Stimulated activated naive B cell treated with anti-CD40 and anti-IgM and Interleukin-4, amounts not matched to agents 10 μg/mL and 1 μg/mL and 100 μg/mL, for 72 hours (primary cell): Measurements from ENCODE around the gene HDHD3.

ENCODE experiments used
- ATAC-seq, 2 donors: fragments of 150-1000 bp; cut with Tn5 transposase; replicated peaks; 2 replicates each; pipeline ENCODE4 v1.10.0; 2021; ENCODE audit warnings: moderate library complexity in 1 of 2
- DNase-seq: peaks from one replicate; pipeline ENCODE4 v3.0.0; 2021
- H3K27ac Mint-ChIP-seq: one replicate; pipeline ENCODE4 v1.8.0; 2022; ENCODE audit warnings: mild to moderate bottlenecking, mixed read lengths
- H3K27me3 Mint-ChIP-seq, 2 donors: one replicate each; pipeline ENCODE4 v1.8.0; 2022; ENCODE audit warnings: mixed read lengths in 2 of 2
- H3K36me3 Mint-ChIP-seq, 2 donors: one replicate each; pipeline ENCODE4 v1.8.0; 2022; ENCODE audit warnings: mixed read lengths in 2 of 2, mild to moderate bottlenecking in 1 of 2
- H3K4me1 Mint-ChIP-seq, 2 donors: one replicate each; pipeline ENCODE4 v1.8.0; 2022; ENCODE audit warnings: mixed read lengths in 2 of 2, mild to moderate bottlenecking in 1 of 2
- H3K4me3 Mint-ChIP-seq, 2 donors: one replicate each; pipeline ENCODE4 v1.8.0; 2022; ENCODE audit warnings: mild to moderate bottlenecking in 2 of 2, mixed read lengths in 2 of 2, moderate library complexity in 1 of 2
- H3K9me3 Mint-ChIP-seq, 2 donors: one replicate each; pipeline ENCODE4 v1.8.0; 2022; ENCODE audit warnings: mixed read lengths in 2 of 2, mild to moderate bottlenecking in 1 of 2

The HDHD3 gene

DNA sequence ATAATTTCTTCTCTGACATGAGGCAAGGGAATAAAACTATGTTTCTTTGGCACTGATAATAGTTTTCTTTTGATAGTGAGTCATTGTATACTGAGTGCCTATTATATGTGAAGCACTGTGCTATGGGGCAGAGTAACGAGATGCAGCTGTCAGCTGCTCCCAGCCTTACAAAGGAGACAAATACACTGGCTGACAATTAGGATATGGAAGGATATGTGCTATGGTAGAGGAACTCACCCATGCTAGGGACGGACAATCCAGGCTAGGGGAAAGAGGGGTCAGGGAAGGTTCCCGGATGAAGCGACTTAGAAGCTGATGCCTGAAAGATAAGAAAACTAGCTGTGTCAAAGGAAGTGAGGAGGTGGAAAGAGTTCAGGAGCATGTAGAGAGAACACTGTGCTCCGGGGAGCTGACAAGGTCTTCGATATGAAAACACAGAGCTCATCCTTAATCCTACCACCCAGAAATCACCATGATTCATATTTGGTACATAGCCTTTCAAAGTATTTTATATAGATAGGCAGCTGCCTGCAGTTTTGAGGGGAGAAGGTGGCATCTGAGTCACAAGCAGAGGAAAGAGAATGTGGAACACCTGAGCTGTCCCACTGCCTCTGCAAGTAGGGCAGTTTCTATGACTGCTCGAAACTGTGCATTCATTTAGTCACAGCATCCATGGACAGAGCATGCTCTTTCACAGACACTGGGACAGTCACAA lies 15.3 kb downstream of the HDHD3 start:
- H3K27me3 Mint-ChIP-seq: no peaks in the 10 kb centered on the region
- DNase-seq (no peak), ATAC-seq (no peak)
- peaks cover 0 to under 1% of the 10 kb centered on the region in 2 donors for H3K36me3 Mint-ChIP-seq
- H3K27ac Mint-ChIP-seq: no peak overlapping the region
- H3K4me1 Mint-ChIP-seq: no peaks in the 10 kb centered on the region
- H3K4me3 Mint-ChIP-seq: no peak overlapping the region
- H3K9me3 Mint-ChIP-seq: no peaks in the 10 kb centered on the region

DNA sequence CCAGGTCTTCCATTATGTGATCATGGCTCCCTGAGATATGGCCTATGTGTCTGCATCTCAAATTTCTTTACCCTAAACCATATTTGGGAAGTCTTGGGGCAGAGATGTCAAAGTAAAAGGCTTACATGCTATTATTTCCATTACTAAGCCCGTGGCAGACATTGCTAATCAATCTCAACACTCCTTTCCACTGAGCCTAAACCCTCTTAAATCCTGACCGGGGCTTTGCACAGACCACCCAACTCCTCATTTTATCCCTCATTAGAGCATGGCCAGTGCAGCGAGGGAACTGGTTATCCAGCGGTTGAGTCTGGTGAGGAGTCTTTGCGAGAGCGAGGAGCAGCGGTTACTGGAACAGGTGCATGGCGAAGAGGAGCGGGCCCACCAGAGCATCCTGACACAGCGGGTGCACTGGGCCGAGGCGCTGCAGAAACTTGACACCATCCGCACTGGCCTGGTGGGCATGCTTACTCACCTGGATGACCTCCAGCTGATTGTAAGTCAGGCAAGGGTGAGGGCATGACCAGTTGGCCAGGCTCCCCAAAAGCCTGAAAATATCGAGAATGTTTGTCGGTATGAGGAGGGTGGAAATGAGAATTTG lies 16.4 kb downstream of the HDHD3 start:
- Mint-ChIP-seq H3K36me3 (peaks cover 0 to 2% of the 10 kb centered on the region in 2 donors), H3K27me3 (no peaks in the 10 kb centered on the region), H3K4me3 (no peak overlapping the region), H3K27ac (no peak overlapping the region), H3K4me1 (no peaks in the 10 kb centered on the region), H3K9me3 (no peaks in the 10 kb centered on the region)
- no peak for ATAC-seq
- DNase-seq: no peak

DNA sequence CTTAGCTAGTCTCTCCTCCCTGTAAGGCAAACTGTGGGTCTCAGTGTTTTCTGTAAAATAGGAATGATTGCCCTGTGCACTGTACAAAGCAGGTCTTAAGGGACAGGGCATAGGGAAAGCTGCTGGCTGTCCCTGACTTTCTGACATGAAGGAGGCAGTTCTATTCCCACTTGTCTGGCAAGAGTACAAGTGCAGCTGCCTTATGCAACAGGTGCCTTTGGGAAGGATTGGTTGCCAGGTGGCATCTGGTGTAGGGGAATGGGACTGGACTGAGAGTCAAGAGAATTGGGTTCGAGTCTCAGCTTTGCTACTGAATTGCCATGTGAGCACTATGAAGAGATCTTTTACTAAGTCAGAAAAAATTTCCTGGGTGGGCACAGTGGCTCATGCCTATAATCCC lies 17.4 kb downstream of the HDHD3 start:
- peaks cover 0 to 2% of the 10 kb centered on the region in 2 donors for H3K36me3 Mint-ChIP-seq
- no peaks in the 10 kb centered on the region for H3K9me3 Mint-ChIP-seq
- DNase-seq (no peak), ATAC-seq (no peak)
- no peaks in the 10 kb centered on the region for H3K27me3 Mint-ChIP-seq
- H3K27ac Mint-ChIP-seq: no peak overlapping the region
- no peak overlapping the region for H3K4me3 Mint-ChIP-seq
- H3K4me1 Mint-ChIP-seq: no peaks in the 10 kb centered on the region

DNA sequence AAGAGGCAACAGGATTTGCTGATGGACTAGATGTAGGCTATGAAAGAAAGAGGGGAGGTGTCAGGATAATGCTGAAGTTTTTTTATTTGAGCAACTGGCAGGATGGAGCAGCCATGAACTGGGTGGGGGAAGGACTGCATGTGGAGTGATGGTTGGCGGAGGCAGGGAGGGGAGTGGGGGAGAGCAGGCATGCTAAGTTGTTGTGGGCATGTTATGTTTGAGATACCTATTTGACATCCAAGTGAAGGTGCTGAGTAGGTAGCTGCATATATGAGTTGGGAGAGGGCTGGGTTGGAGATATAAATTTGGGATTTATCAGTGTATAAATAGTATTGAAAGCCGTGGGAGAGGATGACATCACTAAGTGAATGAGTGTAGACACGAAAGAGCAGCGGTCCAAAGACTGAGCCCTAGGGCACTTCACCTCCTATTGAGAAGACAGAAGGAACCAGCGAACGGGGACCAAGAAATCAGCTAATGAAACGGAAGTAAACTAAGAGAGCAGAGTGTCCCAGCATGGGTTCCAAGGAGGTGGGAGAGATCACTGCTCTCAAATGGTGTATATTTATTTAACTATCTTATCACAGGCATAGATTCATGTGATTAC lies 20.0 kb downstream of the HDHD3 start:
- no peak overlapping the region for H3K27ac Mint-ChIP-seq
- no peak overlapping the region for H3K4me3 Mint-ChIP-seq
- peaks cover 6 to 7% of the 10 kb centered on the region in 2 donors for H3K36me3 Mint-ChIP-seq
- ATAC-seq: no peak
- no peaks in the 10 kb centered on the region for H3K27me3 Mint-ChIP-seq
- H3K9me3 Mint-ChIP-seq: no peaks in the 10 kb centered on the region
- peaks cover 9 to 10% of the 10 kb centered on the region in 2 donors for H3K4me1 Mint-ChIP-seq
- DNase-seq: no peak

DNA sequence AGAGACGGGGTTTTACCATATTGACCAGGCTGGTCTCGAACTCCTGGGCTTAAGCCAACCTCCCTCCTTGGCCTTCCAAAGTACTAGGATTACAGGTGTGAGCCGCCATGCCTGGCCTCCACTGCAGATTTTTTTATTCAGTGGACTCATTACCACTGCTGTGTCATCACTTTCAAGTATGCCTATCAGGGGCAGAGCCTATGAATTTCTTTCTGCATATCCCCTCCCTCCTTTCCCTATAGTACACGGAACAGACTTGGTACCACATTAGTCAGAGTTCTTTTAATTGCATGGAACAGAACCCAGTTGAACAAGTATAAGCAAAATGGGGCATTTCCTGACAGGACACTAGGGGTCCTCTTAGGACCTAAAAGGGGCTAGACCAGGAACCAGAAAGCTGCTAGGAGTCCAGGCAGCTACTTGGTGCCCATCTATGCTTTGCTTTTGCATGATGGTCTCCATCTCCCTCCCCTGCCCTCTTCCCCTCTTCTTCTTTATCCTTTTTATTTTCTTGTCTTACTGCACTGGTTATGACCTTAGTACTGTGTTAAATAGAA lies 21.7 kb downstream of the HDHD3 start:
- H3K36me3 Mint-ChIP-seq: peaks cover 6 to 7% of the 10 kb centered on the region in 2 donors

DNA sequence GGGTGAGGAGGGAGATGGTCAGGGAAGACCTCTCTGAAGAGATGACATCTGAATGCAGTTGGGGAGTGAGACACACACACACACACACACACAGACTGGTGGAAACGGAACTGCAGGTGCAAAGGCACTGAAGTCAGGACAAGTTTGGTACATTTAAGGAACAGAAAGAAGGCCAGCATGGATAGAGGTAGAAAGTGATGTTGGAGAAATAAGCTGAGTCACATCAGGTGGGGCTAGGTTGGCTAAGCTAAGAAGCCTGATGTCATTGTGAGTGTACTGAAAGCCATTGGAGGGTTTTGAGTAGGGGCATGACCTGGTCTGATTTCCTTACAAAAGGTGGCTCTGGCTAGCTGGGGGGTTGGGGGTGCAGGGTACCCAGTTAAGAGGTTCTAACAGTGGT lies 24.4 kb downstream of the HDHD3 start:
- Mint-ChIP-seq H3K9me3 (no peaks in the 10 kb centered on the region), H3K36me3 (peaks cover 6 to 7% of the 10 kb centered on the region in 2 donors), H3K4me1 (peaks cover 26 to 33% of the 10 kb centered on the region in 2 donors), H3K27me3 (peaks cover 0 to 5% of the 10 kb centered on the region in 2 donors), H3K4me3 (no peak overlapping the region), H3K27ac (peak overlapping the region; percentile 52)
- peak in 1 of 2 donors; percentile 18 for ATAC-seq
- no peak for DNase-seq

More for the DNA sequence above, 21.7 kb downstream of the HDHD3 start:
- H3K4me3 Mint-ChIP-seq: no peak overlapping the region
- peaks cover 0 to 3% of the 10 kb centered on the region in 2 donors for H3K27me3 Mint-ChIP-seq
- DNase-seq (no peak), ATAC-seq (no peak)
- no peak overlapping the region for H3K27ac Mint-ChIP-seq
- H3K9me3 Mint-ChIP-seq: no peaks in the 10 kb centered on the region
- H3K4me1 Mint-ChIP-seq: peaks cover 23% of the 10 kb centered on the region in 2 donors

DNA sequence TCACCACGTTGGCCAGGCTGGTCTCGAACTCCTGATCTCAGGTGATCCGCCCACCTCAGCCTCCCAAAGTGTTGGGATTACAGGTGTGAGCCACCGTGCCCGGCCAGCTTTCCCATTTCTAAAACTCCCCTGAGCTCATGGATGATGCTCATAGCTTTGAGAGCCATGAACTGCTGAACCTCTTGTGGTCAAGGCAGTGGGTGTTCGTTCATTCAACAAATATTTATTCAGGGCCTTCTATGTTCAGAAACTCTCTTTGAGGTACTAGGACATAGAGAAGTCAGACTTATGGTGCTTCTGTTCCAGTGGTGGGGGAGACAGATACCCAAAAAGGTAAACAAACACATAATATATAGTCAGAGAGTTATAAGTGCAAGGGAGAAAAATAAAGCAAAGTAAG lies 24.8 kb downstream of the HDHD3 start:
- Mint-ChIP-seq H3K4me3 (no peak overlapping the region), H3K27ac (no peak overlapping the region), H3K4me1 (peaks cover 26 to 33% of the 10 kb centered on the region in 2 donors), H3K9me3 (no peaks in the 10 kb centered on the region), H3K27me3 (peaks cover 0 to 5% of the 10 kb centered on the region in 2 donors), H3K36me3 (peaks cover 6 to 7% of the 10 kb centered on the region in 2 donors)
- DNase-seq (no peak), ATAC-seq (no peak)

DNA sequence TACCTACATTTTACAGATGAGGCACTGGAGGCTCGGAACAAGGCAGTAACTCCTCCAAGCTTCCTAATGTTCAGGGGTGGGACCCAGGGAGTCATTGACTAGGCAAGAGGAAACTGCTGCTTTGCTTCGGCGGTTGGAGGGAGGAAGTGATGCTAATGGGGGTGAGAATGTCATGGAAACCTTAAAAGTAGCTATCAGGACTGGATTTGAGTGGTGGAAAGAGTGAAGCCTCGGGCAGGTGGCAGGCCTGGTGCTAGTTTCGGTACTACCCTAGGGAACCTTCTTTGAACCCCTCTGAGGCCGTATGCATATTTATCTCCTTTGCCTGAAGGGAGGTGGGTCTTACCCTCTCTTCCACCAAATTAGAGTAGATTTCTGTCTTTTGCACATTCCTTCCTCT lies 25.8 kb downstream of the HDHD3 start:
- Mint-ChIP-seq H3K4me3 (peak overlapping the region; percentile 82 to 86), H3K27ac (peak overlapping the region; percentile 89), H3K9me3 (no peaks in the 10 kb centered on the region), H3K36me3 (peaks cover 5 to 6% of the 10 kb centered on the region in 2 donors), H3K4me1 (peaks cover 26 to 33% of the 10 kb centered on the region in 2 donors), H3K27me3 (peaks cover 0 to 5% of the 10 kb centered on the region in 2 donors)
- ATAC-seq (peak; percentile 77 to 81), DNase-seq (peak; percentile 54)

DNA sequence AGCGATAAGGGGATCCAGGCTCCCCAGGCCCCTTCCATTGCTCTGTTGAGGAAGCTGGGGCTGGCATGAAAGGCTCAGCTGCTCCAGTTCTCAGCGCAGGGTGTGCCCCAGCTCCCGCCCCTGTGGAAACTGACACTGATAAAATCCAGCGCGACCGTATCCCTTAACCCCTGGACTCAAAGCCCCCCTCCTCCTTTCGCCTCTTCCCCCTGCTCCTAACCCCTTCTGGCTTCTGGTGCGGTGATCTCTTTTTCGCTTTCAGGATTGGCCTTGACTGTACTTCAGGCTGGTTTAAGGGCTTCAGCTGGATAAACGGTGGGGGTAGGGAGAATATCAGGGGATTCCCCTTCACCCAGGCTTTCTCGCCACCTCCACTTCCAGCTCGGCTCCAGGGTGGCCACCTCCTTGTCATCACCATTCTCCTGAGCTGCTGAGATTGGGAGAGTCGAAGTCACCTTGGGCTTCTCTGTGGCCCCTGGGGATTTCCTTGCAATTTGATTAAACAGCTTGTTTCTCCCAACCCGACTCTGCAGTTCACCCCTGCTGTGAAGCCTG lies 26.6 kb downstream of the HDHD3 start:
- peaks cover 26 to 33% of the 10 kb centered on the region in 2 donors for H3K4me1 Mint-ChIP-seq
- no peaks in the 10 kb centered on the region for H3K9me3 Mint-ChIP-seq
- peak overlapping the region; percentile 89 for H3K27ac Mint-ChIP-seq
- ATAC-seq (peak; percentile 12 to 18), DNase-seq (no peak)
- H3K36me3 Mint-ChIP-seq: peaks cover 5 to 6% of the 10 kb centered on the region in 2 donors
- H3K4me3 Mint-ChIP-seq: peak overlapping the region; percentile 82 to 86
- peaks cover 0 to 5% of the 10 kb centered on the region in 2 donors for H3K27me3 Mint-ChIP-seq

DNA sequence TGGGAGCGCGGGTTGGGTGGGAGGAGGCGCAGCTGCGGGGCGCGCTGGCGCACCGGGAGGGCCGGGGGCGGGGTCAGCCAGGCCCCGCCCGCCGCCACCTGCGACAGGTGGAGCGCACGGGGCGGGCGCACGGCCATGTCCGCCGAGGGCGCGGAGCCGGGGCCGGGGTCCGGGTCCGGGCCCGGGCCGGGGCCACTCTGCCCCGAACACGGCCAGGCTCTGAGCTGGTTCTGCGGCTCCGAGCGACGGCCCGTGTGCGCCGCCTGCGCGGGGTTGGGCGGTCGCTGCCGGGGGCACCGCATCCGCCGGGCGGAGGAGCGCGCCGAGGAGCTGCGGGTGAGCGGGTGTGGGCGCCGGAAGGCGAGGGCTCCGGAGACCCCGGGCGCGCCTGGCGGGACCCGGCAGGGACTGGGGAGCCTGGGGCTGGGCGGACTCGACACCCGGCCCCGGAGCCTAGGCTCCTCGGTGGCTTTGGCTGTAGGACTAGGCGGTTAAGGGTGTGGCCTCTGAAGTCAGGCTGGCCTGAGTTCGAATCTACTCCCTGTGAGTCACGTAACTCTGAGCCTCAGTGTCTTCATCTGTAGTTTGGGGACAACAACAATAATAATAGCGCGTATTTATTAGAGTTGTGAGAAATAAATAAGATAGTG lies 27.2 kb downstream of the HDHD3 start, which contains the start of gene BSPRY:
Gene BSPRY (plus strand): TSS at position 97 of the 650 bp plus-strand sequence. CDS start 39 bp downstream, at position 136.
- Mint-ChIP-seq H3K4me3 (peak within 1 kb of the TSS; percentile 82 to 86), H3K27me3 (peaks cover 0 to 5% of the 10 kb centered on the region in 2 donors), H3K9me3 (no peaks in the 10 kb centered on the region), H3K36me3 (peaks cover 5 to 6% of the 10 kb centered on the region in 2 donors), H3K4me1 (peaks cover 26 to 33% of the 10 kb centered on the region in 2 donors), H3K27ac (peak within 1 kb of the TSS; percentile 89)
- DNase-seq (peak; percentile 18), ATAC-seq (peak; percentile 45 to 57)

DNA sequence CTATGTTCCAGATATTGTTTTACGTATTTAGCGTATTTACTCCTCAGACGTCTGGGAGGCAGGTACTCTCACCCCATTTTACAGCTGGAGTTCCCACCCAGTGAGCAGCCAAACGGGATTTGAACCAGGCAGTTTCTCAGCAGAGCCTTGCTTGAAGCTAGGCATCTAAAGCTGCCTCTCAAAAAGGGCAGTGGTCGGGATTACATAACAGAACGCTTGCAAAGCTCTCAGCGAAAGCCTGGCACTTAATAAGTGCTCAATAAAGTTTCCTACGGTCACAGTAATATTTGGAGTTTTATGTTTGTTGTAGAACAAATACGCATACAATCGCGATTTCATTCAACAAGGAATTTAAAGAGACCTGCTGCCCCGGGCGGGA lies 27.7 kb downstream of the HDHD3 start:
- ATAC-seq (no peak), DNase-seq (no peak)
- Mint-ChIP-seq H3K36me3 (peaks cover 5 to 6% of the 10 kb centered on the region in 2 donors), H3K4me3 (peak overlapping the region; percentile 68 to 75), H3K27ac (peak overlapping the region; percentile 25), H3K9me3 (no peaks in the 10 kb centered on the region), H3K27me3 (peaks cover 0 to 5% of the 10 kb centered on the region in 2 donors), H3K4me1 (peaks cover 26 to 33% of the 10 kb centered on the region in 2 donors)

DNA sequence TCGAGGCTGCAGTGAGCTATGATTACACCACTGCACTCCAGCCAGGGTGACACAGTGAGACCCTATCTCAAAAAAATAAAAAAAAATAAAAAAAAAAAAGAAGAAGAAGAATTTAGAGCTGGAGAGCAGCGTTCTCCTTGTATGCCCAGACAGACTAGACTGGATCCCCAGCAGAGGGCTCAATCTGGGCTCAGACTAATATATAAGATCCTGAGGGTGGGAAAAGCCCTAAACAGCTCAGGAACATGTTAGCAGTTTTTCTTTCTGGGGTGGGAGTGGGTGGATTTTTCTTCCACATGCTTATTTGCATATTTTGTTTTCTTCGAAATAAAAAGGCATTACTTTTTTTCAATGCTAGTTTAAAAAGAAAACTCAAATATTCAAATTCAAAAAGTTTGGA lies 28.3 kb downstream of the HDHD3 start:
- H3K27ac Mint-ChIP-seq: no peak overlapping the region
- H3K36me3 Mint-ChIP-seq: peaks cover 5 to 6% of the 10 kb centered on the region in 2 donors
- H3K4me1 Mint-ChIP-seq: peaks cover 26 to 33% of the 10 kb centered on the region in 2 donors
- peaks cover 0 to 5% of the 10 kb centered on the region in 2 donors for H3K27me3 Mint-ChIP-seq
- DNase-seq (no peak), ATAC-seq (no peak)
- H3K9me3 Mint-ChIP-seq: no peaks in the 10 kb centered on the region
- no peak overlapping the region for H3K4me3 Mint-ChIP-seq

DNA sequence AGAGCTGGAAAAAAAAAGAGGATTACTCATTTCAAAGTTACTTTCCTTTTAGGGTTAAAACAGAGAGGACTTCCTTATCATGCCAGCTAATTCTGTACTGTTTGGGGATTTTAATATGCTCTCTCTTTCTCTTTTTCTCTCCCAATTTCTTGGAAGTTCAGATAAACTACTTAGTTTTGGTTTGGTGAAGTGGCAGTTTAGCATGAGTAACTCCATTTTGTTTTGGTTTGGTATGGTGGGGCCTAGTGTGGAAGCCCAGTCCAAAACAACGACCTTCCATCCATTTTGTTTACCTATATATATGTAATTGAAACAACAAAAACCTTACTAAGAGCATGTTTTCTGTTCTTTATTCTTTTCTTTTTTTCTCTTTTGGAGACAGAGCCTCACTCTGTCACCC lies 31.1 kb downstream of the HDHD3 start:
- H3K27ac Mint-ChIP-seq: no peak overlapping the region
- peaks cover 12 to 28% of the 10 kb centered on the region in 2 donors for H3K4me1 Mint-ChIP-seq
- ATAC-seq: no peak

DNA sequence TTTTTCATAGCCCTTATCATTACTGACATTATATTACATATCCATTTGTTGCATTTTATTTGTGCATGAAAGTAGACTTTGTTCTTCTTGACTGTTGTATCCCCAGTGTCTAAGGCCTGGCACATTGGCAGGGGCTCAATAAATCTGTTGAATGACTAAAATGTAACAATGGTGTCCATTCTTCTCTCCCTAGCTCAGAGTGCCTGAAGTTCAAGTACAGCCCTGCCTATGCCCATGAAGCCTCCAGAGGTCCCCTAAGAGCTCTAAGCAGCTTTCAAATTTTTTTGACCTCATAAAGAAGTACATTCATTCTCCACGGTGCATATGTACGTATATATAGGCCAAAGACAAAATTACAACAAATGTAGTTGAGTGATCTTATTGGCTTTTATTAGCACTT lies 31.6 kb downstream of the HDHD3 start:
- Mint-ChIP-seq H3K27ac (no peak overlapping the region), H3K27me3 (peaks cover 0 to 3% of the 10 kb centered on the region in 2 donors), H3K36me3 (no peaks in the 10 kb centered on the region), H3K4me3 (no peak overlapping the region), H3K9me3 (no peaks in the 10 kb centered on the region), H3K4me1 (peaks cover 9 to 28% of the 10 kb centered on the region in 2 donors)
- no peak for ATAC-seq
- DNase-seq: no peak

More for the DNA sequence above, 31.1 kb downstream of the HDHD3 start:
- no peak for DNase-seq
- Mint-ChIP-seq H3K4me3 (no peak overlapping the region), H3K36me3 (no peaks in the 10 kb centered on the region), H3K27me3 (peaks cover 0 to 5% of the 10 kb centered on the region in 2 donors), H3K9me3 (no peaks in the 10 kb centered on the region)
